HepG2 (cell line): Measurements from ENCODE around the gene ZBTB46. TPM values are rescaled to one million over a fixed set of nuclear protein-coding genes. Genes with fewer than 3 reads are reported as not detected.

ENCODE experiments used
- CENPX ChIP-seq: sonication (generic); formaldehyde crosslinking; IDR thresholded peaks from 2 replicates; pipeline ENCODE4 v1.9.0; 2021; ENCODE audit warnings: mild to moderate bottlenecking, missing genetic modification reagents, moderate library complexity
- ELF4 ChIP-seq: sonication (generic); formaldehyde crosslinking; IDR thresholded peaks from 2 replicates; pipeline ENCODE4 v1.5.0; 2020; ENCODE audit warnings: missing genetic modification reagents, mild to moderate bottlenecking, moderate library complexity, borderline replicate concordance
- GLMP ChIP-seq: sonication (generic); formaldehyde crosslinking; IDR thresholded peaks from 2 replicates; pipeline ENCODE4 v1.9.0; 2021; ENCODE audit warnings: missing genetic modification reagents, mild to moderate bottlenecking, borderline replicate concordance
- GZF1 ChIP-seq: sonication (generic); formaldehyde crosslinking; IDR thresholded peaks from 2 replicates; pipeline ENCODE4 v1.5.1; 2020; ENCODE audit warnings: mild to moderate bottlenecking, missing genetic modification reagents
- HNRNPK ChIP-seq: fragments of 200-400 bp; formaldehyde crosslinking; IDR thresholded peaks from 2 replicates; pipeline ENCODE4 v1.6.1; 2018; ENCODE audit warnings: low read length, low read depth, moderate library complexity, mild to moderate bottlenecking; ENCODE audit not compliant: poor library complexity, severe bottlenecking
- HOXA3 ChIP-seq: sonication (generic); formaldehyde crosslinking; IDR thresholded peaks from 2 replicates; pipeline ENCODE4 v1.5.0; 2020; ENCODE audit warnings: missing genetic modification reagents
- MAFK ChIP-seq, 2 experiments: IDR thresholded peaks in 1 of 2; conservative IDR thresholded peaks in 1 of 2; 2 replicates each; pipeline ENCODE4 v1.6.1; 2011; ENCODE audit warnings: improper control_type of control experiment in 2 of 2, low read length in 2 of 2
- MIER2 ChIP-seq: IDR thresholded peaks from 2 replicates; pipeline ENCODE4 v1.6.1; 2016; ENCODE audit warnings: missing biosample characterization, missing genetic modification reagents
- MLX ChIP-seq: IDR thresholded peaks from 2 replicates; pipeline ENCODE4 v1.6.1; 2016
- MTF1 ChIP-seq: sonication (generic); formaldehyde crosslinking; IDR thresholded peaks from 2 replicates; pipeline ENCODE4 v1.5.0; 2020; ENCODE audit warnings: missing genetic modification reagents
- MZF1 ChIP-seq: sonication (generic); formaldehyde crosslinking; IDR thresholded peaks from 2 replicates; pipeline ENCODE4 v1.8.1; 2023; ENCODE audit warnings: mild to moderate bottlenecking, missing genetic modification reagents, borderline replicate concordance
- RFX1 ChIP-seq: fragments of 450-650 bp; IDR thresholded peaks from 2 replicates; pipeline ENCODE4 v1.6.1; 2017
- SMC3 ChIP-seq: IDR thresholded peaks from 2 replicates; pipeline ENCODE4 v1.6.1; 2011; ENCODE audit warnings: low read length, improper control_type of control experiment
- STAT6 ChIP-seq: sonication (generic); formaldehyde crosslinking; IDR thresholded peaks from 2 replicates; pipeline ENCODE4 v1.4.0; 2020; ENCODE audit warnings: missing genetic modification reagents, mild to moderate bottlenecking, borderline replicate concordance
- TOE1 ChIP-seq: sonication (generic); formaldehyde crosslinking; IDR thresholded peaks from 2 replicates; pipeline ENCODE4 v1.4.0; 2020; ENCODE audit warnings: mild to moderate bottlenecking, missing genetic modification reagents
- ZNF17 ChIP-seq: sonication (generic); formaldehyde crosslinking; IDR thresholded peaks from 2 replicates; pipeline ENCODE4 v1.5.0; 2020; ENCODE audit warnings: mild to moderate bottlenecking, missing genetic modification reagents
- ZNF460 ChIP-seq: sonication (generic); formaldehyde crosslinking; IDR thresholded peaks from 2 replicates; pipeline ENCODE4 v1.5.1; 2020; ENCODE audit warnings: missing genetic modification reagents, mild to moderate bottlenecking, borderline replicate concordance
- ZNF513 ChIP-seq: sonication (generic); formaldehyde crosslinking; conservative IDR thresholded peaks from 2 replicates; pipeline ENCODE4 v1.5.0; 2020; ENCODE audit warnings: missing genetic modification reagents
- ZNF557 ChIP-seq: sonication (generic); formaldehyde crosslinking; IDR thresholded peaks from 2 replicates; pipeline ENCODE4 v1.4.0; 2020; ENCODE audit warnings: missing genetic modification reagents
- ZNF607 ChIP-seq: sonication (generic); formaldehyde crosslinking; IDR thresholded peaks from 2 replicates; pipeline ENCODE4 v1.5.1; 2020; ENCODE audit warnings: missing genetic modification reagents, mild to moderate bottlenecking, borderline replicate concordance
- ZNF792 ChIP-seq: IDR thresholded peaks from 2 replicates; pipeline ENCODE4 v1.6.1; 2016
- ZSCAN5A ChIP-seq: sonication (generic); formaldehyde crosslinking; IDR thresholded peaks from 2 replicates; pipeline ENCODE4 v1.8.0; 2022; ENCODE audit warnings: mild to moderate bottlenecking, missing genetic modification reagents, borderline replicate concordance
- ZZZ3 ChIP-seq: sonication (generic); formaldehyde crosslinking; IDR thresholded peaks from 2 replicates; pipeline ENCODE4 v1.4.0; 2020; ENCODE audit warnings: missing genetic modification reagents, mild to moderate bottlenecking, borderline replicate concordance
- polyA plus RNA-seq, 8 experiments: library from polyadenylated mRNA; depleted of rRNA in 3 of 8; stranded (reverse) in 7 of 8; unstranded in 1 of 8; fragments of >200 nt; fragmentation: Illumina TruSeq in 4 of 8; extraction: Trizol in 4 of 8; gene quantifications; 2 replicates each; pipeline versions ENCODE4 v1.2.1 to v1.2.3, GENCODE V29; 2011 to 2016; ENCODE audit warnings: low read depth in 4 of 8, missing spikeins in 1 of 8, mixed read lengths in 1 of 8; ENCODE audit not compliant: insufficient read depth in 1 of 8
- total RNA-seq, 5 experiments: library from RNA; depleted of rRNA; stranded (reverse); fragments of >200 nt; fragmentation: Illumina TruSeq; extraction: Trizol; gene quantifications; 2 replicates each; pipeline ENCODE4 v1.2.3, GENCODE V29; 2016; ENCODE audit warnings: low read depth in 1 of 5

Gene ZBTB46
- total and polyA plus RNA-seq, 2 of the 13 experiments (the other 11 are each of a cell fraction or from before 2014, with no cell fraction given), result 1.6 to 13.5 TPM

DNA sequence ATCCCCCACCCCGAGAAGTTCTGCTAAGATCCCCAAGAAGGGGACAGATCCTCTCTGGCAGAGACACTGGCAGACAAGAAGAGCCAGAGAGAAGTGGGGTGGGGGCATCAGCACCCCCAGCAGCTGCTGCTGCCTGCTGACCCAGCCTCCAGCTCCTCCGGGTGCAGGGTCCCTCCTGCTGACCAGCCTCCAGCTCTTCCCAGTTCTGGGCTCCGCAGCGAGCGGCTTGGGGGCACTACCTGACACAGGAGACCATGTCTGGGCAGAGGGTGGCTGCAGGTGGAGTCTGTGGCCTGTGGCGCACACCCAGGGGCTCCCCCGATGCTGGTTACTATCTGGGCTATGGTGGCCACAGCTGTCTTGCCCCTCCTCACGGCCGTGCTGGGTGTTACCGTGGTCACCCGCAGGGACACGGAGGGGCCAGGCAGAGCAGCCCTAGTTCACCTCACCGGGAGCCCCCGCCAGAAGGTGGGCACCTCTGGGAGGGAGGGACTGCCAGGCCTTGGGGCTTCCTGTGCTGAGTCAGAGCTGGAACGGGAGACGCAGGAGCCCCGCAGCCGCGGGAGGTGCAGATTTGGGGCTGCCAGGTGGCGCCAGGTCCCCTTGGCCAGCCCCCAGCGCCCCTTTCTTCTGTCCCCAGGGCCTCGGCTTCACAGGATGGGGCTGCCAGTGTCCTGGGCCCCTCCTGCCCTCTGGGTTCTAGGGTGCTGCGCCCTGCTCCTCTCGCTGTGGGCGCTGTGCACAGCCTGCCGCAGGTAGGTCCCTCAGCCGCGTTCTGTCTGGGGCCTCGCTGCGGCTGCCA lies 94.0 kb downstream of the ZBTB46 start (continued):
- TF ChIP-seq STAT6 (CRISPR knock-in tag) (0 out of 2 replicates have a peak, but pooled peaks have one; percentile 24), TOE1 (CRISPR knock-in tag) (no peak), MLX (CRISPR knock-in tag) (no peak), ZSCAN5A (no peak), MTF1 (CRISPR knock-in tag) (no peak), HNRNPK (peak; percentile 61), ZNF17 (no peak), ZNF607 (CRISPR knock-in tag) (no peak), MAFK (conservative IDR thresholded peaks at IDR 0.05 in 1 of 2, IDR thresholded peaks at IDR 0.05 in 1 of 2; ENCODE audit: low read length in 2 of 2) (no peak), SMC3 (no peak), MZF1 (CRISPR knock-in tag) (no peak), GLMP (CRISPR knock-in tag) (no peak), ELF4 (no peak), ZNF557 (CRISPR knock-in tag) (no peak), CENPX (no peak), RFX1 (no peak), ZNF513 (CRISPR knock-in tag) (no peak; the same call in 1 of the 2 replicates), HOXA3 (peak; percentile 25; the same call in 1 of the 2 replicates), ZZZ3 (CRISPR knock-in tag) (no peak; the same call in 1 of the 2 replicates), ZNF460 (CRISPR knock-in tag) (no peak), MIER2 (CRISPR knock-in tag) (no peak), GZF1 (0 out of 2 replicates have a peak, but pooled peaks have one; percentile 54), ZNF792 (CRISPR knock-in tag) (peak; percentile 52; the same call in 1 of the 2 replicates)
